Uterus (tissue), 4 donors: ENCODE results near the gene CELSR1. TPM values are rescaled to one million over a fixed set of nuclear protein-coding genes. Genes with fewer than 3 reads are reported as not detected.

ENCODE experiments used
- DNase-seq, 2 donors: peaks; one replicate each; pipeline ENCODE4 v3.0.0-alpha.2; 2019 to 2020
- H3K27ac ChIP-seq, 2 donors: fragments of 200-600 bp; sonication (generic); 1 replicate in 1 of 2; 2 replicates in 1 of 2; pipeline ENCODE4 v1.5.1; 2016 to 2018
- H3K27me3 ChIP-seq, 2 donors: fragments of 200-600 bp; sonication (generic); one replicate each; pipeline ENCODE4 v1.5.1; 2018 to 2019; ENCODE audit warnings: control low read depth in 1 of 2
- H3K36me3 ChIP-seq, 2 donors: fragments of 200-600 bp; sonication (generic); one replicate each; pipeline ENCODE4 v1.5.1; 2019; ENCODE audit warnings: control low read depth in 1 of 2
- H3K4me1 ChIP-seq, 2 donors: fragments of 200-600 bp; sonication (generic); one replicate each; pipeline ENCODE4 v1.5.1; 2018 to 2019; ENCODE audit warnings: control low read depth in 1 of 2
- H3K4me3 ChIP-seq, 2 donors: fragments of 200-600 bp; sonication (generic); 1 replicate in 1 of 2; 2 replicates in 1 of 2; pipeline ENCODE4 v1.5.1; 2018 to 2019; ENCODE audit warnings: mild to moderate bottlenecking in 1 of 2
- H3K9me3 ChIP-seq, 2 donors: fragments of 200-600 bp; sonication (generic); one replicate each; pipeline ENCODE4 v1.5.1; 2019; ENCODE audit warnings: control low read depth in 1 of 2
- CTCF ChIP-seq, 4 experiments: fragments of 200-600 bp in 2 of 4; fragments of 450-650 bp in 2 of 4; sonication (generic) in 2 of 4; IDR thresholded peaks; one replicate each; pipeline ENCODE4 v1.5.1; 2016 to 2019; ENCODE audit warnings: antibody characterized with exemption in 4 of 4, mild to moderate bottlenecking in 2 of 4, moderate library complexity in 1 of 4
- POLR2A ChIP-seq, 2 donors: fragments of 450-650 bp; IDR thresholded peaks; one replicate each; pipeline ENCODE4 v1.6.1; 2016; ENCODE audit warnings: antibody characterized with exemption in 2 of 2, mild to moderate bottlenecking in 1 of 2, moderate library complexity in 1 of 2
- intact Hi-C: fragments of 100-400 bp; cut with DNase I; formaldehyde crosslinking; loops from one replicate; pipeline ENCODE4 v1.15.1; 2023; ENCODE audit warnings: low total_unique reads
- total RNA-seq, 4 donors: library from RNA; depleted of rRNA in 3 of 4; stranded (reverse); fragments of >200 nt in 3 of 4; gene quantifications; one replicate each; pipeline versions ENCODE4 v1.1.0 to v1.2.4, GENCODE V29; 2014 to 2023
- donor health status: DM: yes; HTN: yes; CAD: no.

Gene CELSR1
- total RNA-seq, 4 donors from 2014 or later: 1.5 to 15.8 (median 8.4) TPM

- intact Hi-C loops: no loop called here
- no peak overlapping the region for H3K4me3 ChIP-seq
- no peak for DNase-seq
- no peak for TF ChIP-seq CTCF (IDR thresholded peaks at IDR 0.05)
- H3K36me3 ChIP-seq: no peaks in the 10 kb centered on the region
- H3K9me3 ChIP-seq: no peaks in the 10 kb centered on the region
- H3K27ac ChIP-seq: no peak overlapping the region
- no peaks in the 10 kb centered on the region for H3K27me3 ChIP-seq
- peaks cover 0 to 22% of the 10 kb centered on the region in 2 donors for H3K4me1 ChIP-seq
Observed at GRCh38 chr22:46535876-46536536, 1.4 kb downstream of the CELSR1 start.

- no peak for DNase-seq
- intact Hi-C loops: no loop called here
- H3K9me3 ChIP-seq: no peaks in the 10 kb centered on the region
Observed at GRCh38 chr22:46534901-46535630, 2.4 kb downstream of the CELSR1 start.

GRCh38 chr22:46534177-46534776, 3.1 kb downstream of the CELSR1 start:
- Histone ChIP-seq H3K27me3 (no peaks in the 10 kb centered on the region), H3K4me3 (no peak overlapping the region), H3K9me3 (no peaks in the 10 kb centered on the region), H3K27ac (no peak overlapping the region), H3K4me1 (peaks cover 0 to 22% of the 10 kb centered on the region in 2 donors), H3K36me3 (no peaks in the 10 kb centered on the region)
- no peak for DNase-seq
- TF ChIP-seq POLR2A (IDR thresholded peaks at IDR 0.05) (no peak), CTCF (IDR thresholded peaks at IDR 0.05) (no peak)
- intact Hi-C loops: no loop called here

More at GRCh38 chr22:46534901-46535630, 2.4 kb downstream of the CELSR1 start:
- TF ChIP-seq CTCF (IDR thresholded peaks at IDR 0.05) (no peak), POLR2A (IDR thresholded peaks at IDR 0.05) (no peak)
- Histone ChIP-seq H3K4me3 (no peak overlapping the region), H3K4me1 (peaks cover 0 to 22% of the 10 kb centered on the region in 2 donors), H3K27me3 (no peaks in the 10 kb centered on the region), H3K36me3 (no peaks in the 10 kb centered on the region), H3K27ac (no peak overlapping the region)

- Histone ChIP-seq H3K4me1 (peaks cover 0 to 15% of the 10 kb centered on the region in 2 donors), H3K36me3 (no peaks in the 10 kb centered on the region), H3K9me3 (no peaks in the 10 kb centered on the region), H3K27me3 (no peaks in the 10 kb centered on the region), H3K4me3 (no peak overlapping the region), H3K27ac (no peak overlapping the region)
- DNase-seq: no peak
- TF ChIP-seq POLR2A (IDR thresholded peaks at IDR 0.05): no peak
- no peak for TF ChIP-seq CTCF (IDR thresholded peaks at IDR 0.05)
- intact Hi-C loops: no loop called here
Observed at GRCh38 chr22:46533070-46533833, 4.2 kb downstream of the CELSR1 start.
